Endothelial cell of umbilical vein (primary cell): ENCODE measurements around the gene AGPAT2. TPM values are rescaled to one million over a fixed set of nuclear protein-coding genes. Genes with fewer than 3 reads are reported as not detected.

Source experiments
- BruUV-seq: library from RNA; stranded (reverse); fragments of 400-500 nt; replicated peaks from 2 replicates; lab custom pipeline; 2021; lab: Mats Ljungman, UMichigan
- CTCF ChIA-PET: fragments of 300-600, 350-600 bp; sonication (Branson Sonifier 250); formaldehyde crosslinking; loops from one replicate; lab custom pipeline; 2021; ENCODE audit warnings: antibody characterized with exemption, inconsistent platforms; lab: Charles Lee
- POLR2A ChIA-PET: fragments of 300-600, 350-600 bp; sonication (Branson Sonifier 250); formaldehyde crosslinking; loops from one replicate; lab custom pipeline; 2021; ENCODE audit warnings: antibody characterized with exemption, inconsistent platforms; lab: Charles Lee
- DNase-seq: peaks from one replicate; pipeline ENCODE4 v3.0.0-alpha.2; 2011; ENCODE audit warnings: low read depth, low spot score
- FAIRE-seq: peaks from 2 replicates; lab custom pipeline; 2011; peaks lifted over from hg19 to GRCh38; lab: Jason Lieb, UNC
- H2AFZ ChIP-seq: 2 replicates; pipeline ENCODE4 v1.6.0; 2012; ENCODE audit warnings: low read depth, low read length, control low read depth, inconsistent platforms
- H3K27ac ChIP-seq: 2 replicates; pipeline ENCODE4 v1.5.1; 2011; ENCODE audit warnings: low read depth, mild to moderate bottlenecking, control low read depth, low read length, moderate library complexity; ENCODE audit not compliant: insufficient read depth
- H3K27me3 ChIP-seq, 2 experiments: 2 replicates each; pipeline versions ENCODE4 v1.6.0 to v1.6.1; 2011; ENCODE audit warnings: low read length in 2 of 2, mixed read lengths in 1 of 2; ENCODE audit not compliant: control insufficient read depth in 2 of 2, insufficient read depth in 2 of 2
- H3K36me3 ChIP-seq, 2 experiments: 2 replicates in 1 of 2; 3 replicates in 1 of 2; pipeline ENCODE4 v1.5.1; 2011; ENCODE audit warnings: low read length in 2 of 2, mild to moderate bottlenecking in 1 of 2, moderate library complexity in 1 of 2; ENCODE audit not compliant: control insufficient read depth in 2 of 2, insufficient read depth in 2 of 2; ENCODE audit errors: extremely low read depth in 1 of 2
- H3K4me1 ChIP-seq: 3 replicates; pipeline ENCODE4 v1.5.1; 2011; ENCODE audit warnings: mild to moderate bottlenecking, low read length; ENCODE audit not compliant: control insufficient read depth, insufficient read depth; ENCODE audit errors: extremely low read depth
- H3K4me2 ChIP-seq: 2 replicates; pipeline ENCODE4 v1.6.1; 2011; ENCODE audit warnings: low read length, control low read depth, mixed read lengths; ENCODE audit not compliant: insufficient read depth
- H3K4me3 ChIP-seq, 3 experiments: fragments of 200-600 bp in 1 of 3; sonication (generic), shearing (Covaris generic) in 1 of 3; replicated peaks in 1 of 3; 2 replicates each; pipeline ENCODE4 v1.5.1; 2011 to 2016; ENCODE audit warnings: control low read depth in 3 of 3, low read length in 3 of 3, mild to moderate bottlenecking in 2 of 3, inconsistent platforms in 1 of 3, low read depth in 1 of 3, moderate library complexity in 1 of 3; ENCODE audit not compliant: insufficient read depth in 1 of 3
- H3K79me2 ChIP-seq: 2 replicates; pipeline ENCODE4 v1.6.0; 2012; ENCODE audit warnings: low read length, inconsistent platforms; ENCODE audit not compliant: control insufficient read depth, insufficient read depth
- H3K9ac ChIP-seq: replicated peaks from 2 replicates; pipeline ENCODE3; 2011; ENCODE audit warnings: low read length, control low read depth; ENCODE audit not compliant: insufficient read depth; ENCODE audit errors: extremely low read depth
- H3K9me1 ChIP-seq: replicated peaks from 3 replicates; pipeline ENCODE4 v1.6.0; 2011; ENCODE audit warnings: mild to moderate bottlenecking, low read length; ENCODE audit not compliant: control insufficient read depth, insufficient read depth; ENCODE audit errors: extremely low read depth
- H3K9me3 ChIP-seq: replicated peaks from 2 replicates; pipeline ENCODE4 v1.5.1; 2012; ENCODE audit warnings: low read length, inconsistent platforms; ENCODE audit not compliant: control insufficient read depth, insufficient read depth
- H4K20me1 ChIP-seq: replicated peaks from 2 replicates; pipeline ENCODE3; 2011; ENCODE audit warnings: mild to moderate bottlenecking, low read length; ENCODE audit not compliant: control insufficient read depth, insufficient read depth; ENCODE audit errors: extremely low read depth
- EZH2 ChIP-seq: IDR thresholded peaks from 2 replicates; pipeline ENCODE4 v1.6.1; 2012; ENCODE audit warnings: borderline replicate concordance, low read depth, mild to moderate bottlenecking, moderate library complexity, low read length, inconsistent platforms; ENCODE audit not compliant: severe bottlenecking
- FOS ChIP-seq: IDR thresholded peaks from 2 replicates; pipeline ENCODE4 v1.6.1; 2011; ENCODE audit warnings: mild to moderate bottlenecking, low read length, moderate library complexity, borderline replicate concordance; ENCODE audit not compliant: insufficient read depth
- GATA2 ChIP-seq: IDR thresholded peaks from 2 replicates; pipeline ENCODE4 v1.7.0; 2011; ENCODE audit warnings: low read depth, mild to moderate bottlenecking, moderate library complexity, mixed read lengths, low read length; ENCODE audit not compliant: insufficient read length, insufficient read depth
- JUN ChIP-seq: IDR thresholded peaks from 2 replicates; pipeline ENCODE4 v1.6.1; 2011; ENCODE audit warnings: borderline replicate concordance, low read depth; ENCODE audit not compliant: insufficient read length, insufficient read depth
- MYC ChIP-seq: IDR thresholded peaks from one replicate; pipeline ENCODE4 v1.6.1; 2011; ENCODE audit warnings: mild to moderate bottlenecking, low read depth, low read length
- POLR2A ChIP-seq: IDR thresholded peaks from 2 replicates; pipeline ENCODE4 v1.6.1; 2012; ENCODE audit warnings: low read depth, mild to moderate bottlenecking, control low read depth, low read length
- POLR2AphosphoS5 ChIP-seq: IDR thresholded peaks from 2 replicates; pipeline ENCODE4 v1.6.1; 2012; ENCODE audit warnings: low read depth, mild to moderate bottlenecking, control low read depth, low read length, moderate library complexity; ENCODE audit not compliant: insufficient read depth
- dilution Hi-C: fragments of 300-500 bp; cut with MboI; formaldehyde crosslinking; loops from one replicate; pipeline ENCODE4 v1.15.0; 2019; ENCODE audit warnings: low sequenced_read_pairs; ENCODE audit not compliant: extremely low pct_ligation_motif_present
- intact Hi-C: fragments of 100-400 bp; cut with micrococcal nuclease; formaldehyde crosslinking; loops from one replicate; pipeline ENCODE4 v1.10.0; 2022
- polyA plus RNA-seq, 4 experiments: library from polyadenylated mRNA; depleted of rRNA in 3 of 4; stranded (reverse) in 3 of 4; unstranded in 1 of 4; fragments of >200 nt; gene quantifications; 2 replicates each; pipeline versions ENCODE4 v1.2.1 to v1.2.3, GENCODE V29; 2011 to 2012; ENCODE audit warnings: missing spikeins in 1 of 4
- total RNA-seq: library from RNA; stranded (reverse); gene quantifications from 2 replicates; pipeline ENCODE4 v1.2.3, GENCODE V29; 2021
- TF ChIP-seq, protein P1 (sequence below): IDR thresholded peaks from 2 replicates; pipeline ENCODE4 v1.6.1; 2011; ENCODE audit not compliant: insufficient read depth, insufficient read length
- TF ChIP-seq, protein P2 (sequence below), 2 donors: IDR thresholded peaks; 1 replicate in 1 of 2; 2 replicates in 1 of 2; pipeline ENCODE4 v1.5.1; 2011; ENCODE audit warnings: low read length in 2 of 2, mild to moderate bottlenecking in 2 of 2, moderate library complexity in 2 of 2, control low read depth in 1 of 2, inconsistent platforms in 1 of 2, low read depth in 1 of 2; ENCODE audit not compliant: insufficient read depth in 1 of 2; ENCODE audit errors: extremely low read depth in 1 of 2

AGPAT2 gene
- total and polyA plus RNA-seq, 2 donors (not counting 3 experiments of a cell fraction or from before 2014, with no cell fraction given), result 45.5 to 55.3 TPM

GRCh38 chr9:136696502-136696901, 9.2 kb upstream of the AGPAT2 start:
- Histone ChIP-seq H3K4me3 (no peak overlapping the region), H3K9me3 (no peaks in the 10 kb centered on the region), H3K4me2 (no peak overlapping the region), H4K20me1 (no peaks in the 10 kb centered on the region), H3K79me2 (no peaks in the 10 kb centered on the region), H2AFZ (no peak overlapping the region), H3K9ac (no peak overlapping the region), H3K4me1 (peaks cover 6% of the 10 kb centered on the region), H3K36me3 (no peaks in the 10 kb centered on the region), H3K9me1 (no peaks in the 10 kb centered on the region), H3K27ac (no peak overlapping the region), H3K27me3 (peaks cover 5 to 6% of the 10 kb centered on the region in 2 experiments)
- TF ChIP-seq, protein P1, sequence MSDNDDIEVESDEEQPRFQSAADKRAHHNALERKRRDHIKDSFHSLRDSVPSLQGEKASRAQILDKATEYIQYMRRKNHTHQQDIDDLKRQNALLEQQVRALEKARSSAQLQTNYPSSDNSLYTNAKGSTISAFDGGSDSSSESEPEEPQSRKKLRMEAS, result no peak
- no peak for TF ChIP-seq POLR2A
- no peak for TF ChIP-seq POLR2AphosphoS5
- no peak for TF ChIP-seq JUN
- no TSS peak for BruUV-seq
- ChIA-PET POLR2A (no interaction called here), CTCF (interaction anchor here (1.0 to 1.3 kb wide), 2 partner anchors 9 to 32 kb away, joined by 3 to 5 read pairs; partner anchors contain the start of gene AGPAT2)
- FAIRE-seq (no peak), DNase-seq (no peak)
- dilution Hi-C loops (no loop called here), intact Hi-C loops (no loop called here)

DNA sequence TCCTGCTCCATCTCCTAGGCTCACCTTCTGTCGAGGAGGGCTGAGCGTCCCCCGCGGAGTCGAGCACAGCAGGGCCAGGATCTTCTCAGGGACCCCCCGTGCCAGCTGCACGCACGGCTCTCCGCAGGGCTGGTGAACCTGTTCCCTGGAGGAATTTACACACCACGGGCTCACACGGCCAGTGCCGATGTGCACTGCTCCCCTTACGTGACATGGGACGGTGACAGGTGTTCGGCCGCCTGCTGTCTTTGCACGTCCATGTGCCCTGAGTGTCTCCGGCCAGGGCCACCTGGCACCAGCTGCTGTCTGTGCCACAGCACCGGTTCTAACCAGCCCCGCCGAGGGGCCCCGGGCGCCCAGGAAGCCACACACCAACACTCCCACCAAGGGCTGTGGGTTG, 8.7 kb upstream of the AGPAT2 start:
- no TSS peak for BruUV-seq

More for the DNA sequence above, 8.7 kb upstream of the AGPAT2 start:
- Histone ChIP-seq H3K9me3 (no peaks in the 10 kb centered on the region), H2AFZ (no peak overlapping the region), H3K27me3 (peaks cover 1 to 2% of the 10 kb centered on the region in 2 experiments), H3K79me2 (no peaks in the 10 kb centered on the region), H3K27ac (no peak overlapping the region), H3K9ac (no peak overlapping the region), H3K4me1 (peaks cover 6% of the 10 kb centered on the region), H3K36me3 (no peaks in the 10 kb centered on the region), H3K9me1 (no peaks in the 10 kb centered on the region), H4K20me1 (no peaks in the 10 kb centered on the region), H3K4me2 (no peak overlapping the region), H3K4me3 (no peak overlapping the region)
- DNase-seq (no peak), FAIRE-seq (no peak)
- dilution Hi-C loops (no loop called here), intact Hi-C loops (no loop called here)
- POLR2A ChIA-PET, result no interaction called here
- TF ChIP-seq EZH2, result no peak
- no peak for TF ChIP-seq GATA2
- TF ChIP-seq MYC, result no peak
- no peak for TF ChIP-seq POLR2A
- TF ChIP-seq, protein P1, result no peak
- TF ChIP-seq POLR2AphosphoS5, result no peak
- no peak for TF ChIP-seq FOS
- TF ChIP-seq JUN, result no peak
- TF ChIP-seq, protein P2, sequence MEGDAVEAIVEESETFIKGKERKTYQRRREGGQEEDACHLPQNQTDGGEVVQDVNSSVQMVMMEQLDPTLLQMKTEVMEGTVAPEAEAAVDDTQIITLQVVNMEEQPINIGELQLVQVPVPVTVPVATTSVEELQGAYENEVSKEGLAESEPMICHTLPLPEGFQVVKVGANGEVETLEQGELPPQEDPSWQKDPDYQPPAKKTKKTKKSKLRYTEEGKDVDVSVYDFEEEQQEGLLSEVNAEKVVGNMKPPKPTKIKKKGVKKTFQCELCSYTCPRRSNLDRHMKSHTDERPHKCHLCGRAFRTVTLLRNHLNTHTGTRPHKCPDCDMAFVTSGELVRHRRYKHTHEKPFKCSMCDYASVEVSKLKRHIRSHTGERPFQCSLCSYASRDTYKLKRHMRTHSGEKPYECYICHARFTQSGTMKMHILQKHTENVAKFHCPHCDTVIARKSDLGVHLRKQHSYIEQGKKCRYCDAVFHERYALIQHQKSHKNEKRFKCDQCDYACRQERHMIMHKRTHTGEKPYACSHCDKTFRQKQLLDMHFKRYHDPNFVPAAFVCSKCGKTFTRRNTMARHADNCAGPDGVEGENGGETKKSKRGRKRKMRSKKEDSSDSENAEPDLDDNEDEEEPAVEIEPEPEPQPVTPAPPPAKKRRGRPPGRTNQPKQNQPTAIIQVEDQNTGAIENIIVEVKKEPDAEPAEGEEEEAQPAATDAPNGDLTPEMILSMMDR (IDR thresholded peaks at IDR 0.05; ENCODE audit: extremely low read depth in 1 of 2, insufficient read depth in 1 of 2, low read depth in 1 of 2, low read length in 2 of 2), result no peak
- CTCF ChIA-PET, result interaction anchor here (1.3 to 1.6 kb wide), 4 partner anchors 9 to 31 kb away, joined by 4 to 5 read pairs (median 4); no protein-coding TSS in a partner anchor
